Cerebellar cortex (tissue), 1 donor: ENCODE measurements around the gene FCN3.
"Not testable (repeated sequence)": the region's sequence is repeated elsewhere in the genome, so short reads cannot be mapped to it uniquely, and the experiment has no call there.

Experiments
- DNase-seq: peaks from one replicate; pipeline ENCODE4 v3.0.0-alpha.2; 2015; ENCODE audit warnings: low spot score

The FCN3 gene

GRCh38 chr1:27374362-27375086 lies at the start of gene FCN3:
FCN3 (minus strand) TSS chr1:27374824; CDS start chr1:27374818, 6 bp downstream.
- DNase-seq, result no peak

- no peak for DNase-seq
Measured at GRCh38 chr1:27423709-27424108, 49.1 kb upstream of the FCN3 start.

GRCh38 chr1:27418326-27419185 lies 43.9 kb upstream of the FCN3 start:
- DNase-seq, result no peak

DNA sequence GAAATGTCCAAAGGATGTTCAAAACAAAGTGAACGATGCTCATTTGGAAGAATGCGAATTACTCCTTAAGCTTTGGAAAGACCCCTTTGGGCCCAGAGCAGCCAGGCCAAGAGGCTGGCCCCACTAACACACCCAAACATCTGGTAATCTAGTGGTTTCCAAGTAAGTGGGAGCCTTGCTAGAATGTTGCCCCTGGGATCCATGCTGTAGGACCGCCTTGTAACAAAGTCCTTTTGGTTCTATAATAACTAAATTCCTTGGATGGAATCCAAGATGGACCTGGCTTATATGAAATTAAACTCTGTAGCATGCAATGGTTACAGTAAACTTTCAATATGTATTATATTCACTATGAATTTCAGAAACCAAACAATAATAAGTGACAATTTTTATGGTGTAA lies 43.1 kb upstream of the FCN3 start:
- no peak for DNase-seq

- peak; percentile 65 for DNase-seq
Measured at GRCh38 chr1:27416387-27417111, 41.9 kb upstream of the FCN3 start.

DNA sequence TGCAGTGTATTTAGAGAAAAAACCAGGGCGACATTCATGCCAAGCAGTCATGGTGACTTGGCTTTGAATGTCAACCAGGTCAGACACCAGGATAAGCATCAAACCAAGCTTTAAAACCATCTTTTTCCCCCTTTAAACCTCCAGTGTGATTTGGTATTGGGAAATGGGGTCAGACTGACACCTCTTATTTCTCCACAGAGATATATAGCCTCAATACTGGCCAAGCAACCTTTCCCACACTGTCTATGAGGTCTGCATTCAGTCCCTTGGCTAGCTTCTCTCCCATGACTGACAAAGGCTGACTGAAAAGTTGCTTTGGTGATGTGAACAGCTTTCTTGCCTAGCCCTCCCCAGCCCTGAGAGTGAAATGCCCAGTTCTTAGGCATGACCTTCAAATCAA lies 39.5 kb upstream of the FCN3 start:
- DNase-seq, result no peak

DNA sequence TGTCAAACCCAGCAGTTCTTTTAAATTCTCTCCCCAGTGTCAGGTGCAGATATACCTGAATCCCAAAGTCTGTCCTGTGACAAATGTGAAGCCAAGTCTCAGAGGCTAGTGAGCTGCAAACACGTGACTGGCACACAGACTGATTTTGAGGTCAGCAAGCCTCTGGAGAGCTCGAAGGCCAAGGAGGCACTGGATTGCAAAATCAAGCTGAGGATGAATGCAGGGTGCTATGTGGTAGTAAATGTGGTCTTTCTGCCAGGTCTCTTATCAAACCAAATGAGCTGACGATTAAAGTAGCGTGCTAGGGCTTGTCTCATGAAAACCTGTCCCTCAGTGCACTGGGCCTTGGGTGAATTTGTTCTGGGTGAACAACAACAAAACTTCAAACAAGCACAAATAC lies 38.4 kb upstream of the FCN3 start:
- DNase-seq, result no peak

DNA sequence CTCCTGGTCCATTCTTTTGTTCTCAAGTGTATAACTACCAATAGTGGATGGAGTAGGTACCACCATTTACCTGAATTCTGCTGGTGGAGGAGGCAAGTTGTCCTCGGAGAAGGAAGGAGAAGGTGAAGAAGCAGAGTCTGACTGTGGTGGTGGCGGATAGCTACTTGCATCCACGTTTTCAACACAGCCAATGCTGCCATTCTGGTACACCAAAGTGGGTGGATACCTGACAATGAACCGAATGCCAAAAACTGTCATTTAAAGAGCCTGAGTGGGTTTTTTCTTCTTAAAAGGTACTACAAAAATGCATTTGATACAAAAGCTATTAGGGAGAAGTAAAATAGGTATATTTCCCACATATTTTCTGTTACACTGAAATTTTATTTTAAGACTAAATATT lies 37.9 kb upstream of the FCN3 start:
- no peak for DNase-seq

GRCh38 chr1:27410709-27411108 lies 36.1 kb upstream of the FCN3 start:
- DNase-seq, result no peak

DNA sequence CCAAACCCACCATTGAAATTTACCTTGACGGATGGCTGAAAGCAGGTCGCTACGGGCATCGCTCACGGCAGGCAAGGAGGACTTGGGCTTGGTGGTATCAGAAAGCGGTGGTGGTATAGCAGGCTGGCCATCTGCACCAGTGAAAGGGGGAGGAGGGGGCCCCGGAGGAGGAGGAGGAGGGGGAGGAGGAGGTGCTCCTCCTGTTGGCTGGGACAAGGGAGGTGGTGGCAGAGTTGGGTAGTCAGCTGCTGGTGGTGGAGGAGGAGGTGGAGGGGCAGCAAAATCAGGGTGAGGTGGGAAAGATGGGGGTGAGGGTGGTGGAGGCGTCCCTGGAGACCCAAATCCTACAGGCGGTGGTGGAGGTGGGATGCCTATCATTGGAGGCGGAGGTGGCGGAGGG lies 35.0 kb upstream of the FCN3 start:
- DNase-seq, result no peak

DNA sequence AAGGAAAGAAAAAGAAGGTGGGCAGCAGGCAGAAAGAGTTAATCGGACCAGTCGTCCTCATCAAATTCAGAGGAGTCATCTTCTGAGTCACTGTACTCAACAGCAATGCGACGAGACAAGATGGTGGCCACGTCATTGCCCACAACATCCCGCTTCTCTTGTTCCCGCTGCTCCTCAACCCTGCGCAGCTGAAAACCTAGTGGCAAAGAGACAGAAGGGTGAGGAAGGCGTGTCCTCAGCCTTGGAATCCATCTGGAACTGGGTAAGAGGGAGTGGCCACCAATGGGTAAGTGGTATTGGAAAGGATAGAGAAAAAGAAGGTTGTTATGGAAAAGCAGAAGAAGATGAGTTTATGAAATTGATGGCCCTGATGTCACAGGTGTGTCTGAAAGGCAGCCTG lies 33.5 kb upstream of the FCN3 start:
- no peak for DNase-seq

- not testable (repeated sequence) for DNase-seq
Measured at GRCh38 chr1:27406791-27407190, 32.2 kb upstream of the FCN3 start.

GRCh38 chr1:27406362-27406680 lies 31.7 kb upstream of the FCN3 start:
- no peak for DNase-seq

GRCh38 chr1:27405598-27406361 lies 31.2 kb upstream of the FCN3 start:
- not testable (repeated sequence) for DNase-seq

GRCh38 chr1:27405074-27405473 lies 30.4 kb upstream of the FCN3 start:
- no peak for DNase-seq

GRCh38 chr1:27403931-27404330 lies 29.3 kb upstream of the FCN3 start:
- no peak for DNase-seq

- peak; percentile 33 for DNase-seq
Measured at GRCh38 chr1:27403065-27403726, 28.6 kb upstream of the FCN3 start.

DNA sequence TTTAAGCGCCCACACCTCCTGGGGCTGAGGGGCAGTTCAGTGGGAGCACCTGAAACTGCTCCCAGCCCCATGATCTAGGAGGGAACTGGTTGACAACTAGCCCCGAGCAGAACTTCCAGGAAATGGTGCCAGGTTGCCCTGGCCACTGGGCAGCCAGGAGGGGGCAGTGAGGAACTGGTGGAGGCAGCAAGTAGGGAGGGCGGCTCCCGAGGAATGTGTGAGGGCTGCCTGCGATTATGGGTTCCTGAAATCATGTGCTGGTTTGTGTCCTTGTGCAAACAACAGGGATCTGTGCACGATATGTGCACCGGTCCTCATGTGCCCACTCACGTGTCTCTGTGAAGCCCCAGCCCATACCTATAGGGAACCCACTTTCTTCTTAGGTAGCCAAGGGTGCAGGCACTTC lies 27.7 kb upstream of the FCN3 start:
- DNase-seq, result peak; percentile 52

DNA sequence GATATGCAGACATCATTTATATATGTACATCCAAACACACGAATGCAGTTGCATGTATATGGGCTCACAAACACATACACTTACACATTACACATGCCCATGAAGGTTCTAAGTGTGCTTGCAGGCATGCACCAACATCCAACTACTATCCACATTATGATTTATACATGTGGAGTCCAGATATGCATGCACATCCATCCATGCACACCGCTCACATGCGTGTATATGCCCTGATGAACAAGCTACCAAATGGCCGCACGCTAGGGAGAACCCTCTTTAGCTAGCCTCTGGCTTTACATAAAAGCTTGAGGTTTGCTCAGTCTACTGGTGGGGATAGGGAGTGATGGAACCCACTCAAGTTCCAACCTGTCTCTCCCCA lies 26.3 kb upstream of the FCN3 start:
- DNase-seq, result no peak

DNA sequence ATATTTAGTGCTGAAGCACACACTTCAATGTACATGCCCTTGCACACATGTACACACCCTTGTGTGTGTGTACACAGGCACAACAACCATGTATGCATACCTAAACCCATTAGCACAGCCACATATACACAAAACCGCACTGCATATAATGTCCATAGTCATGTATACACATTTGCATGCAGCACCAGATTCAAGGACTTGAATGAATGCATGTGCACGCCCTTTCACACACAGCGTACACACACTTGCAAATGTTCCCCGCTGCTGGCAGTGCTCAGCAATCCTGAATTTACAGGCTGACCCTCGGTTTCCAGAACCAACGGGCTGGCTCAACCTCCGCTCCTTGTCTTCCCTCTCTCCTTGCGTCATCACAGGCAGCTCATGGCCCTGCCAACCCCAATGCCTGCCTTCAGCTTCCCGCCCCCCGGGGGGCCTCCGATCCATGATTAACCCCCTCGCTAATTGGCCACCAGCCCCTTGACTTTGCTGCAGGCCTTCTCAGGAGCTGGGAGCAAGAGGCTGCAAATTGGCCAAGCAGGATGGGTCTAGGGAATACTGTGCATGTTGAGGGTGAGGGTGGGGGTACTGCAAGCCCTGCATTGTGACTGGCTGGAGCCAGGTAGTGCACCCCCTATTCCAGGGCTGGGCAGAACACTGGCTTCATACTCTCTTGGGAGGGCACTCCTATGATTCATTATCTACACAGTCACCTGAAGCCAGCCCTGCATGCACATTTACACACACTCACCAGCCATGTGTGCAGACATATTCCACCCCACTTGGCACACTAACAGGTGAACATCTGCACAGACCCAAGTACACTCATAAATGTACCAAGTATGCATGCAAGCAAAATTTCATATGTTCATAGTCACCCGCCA lies 25.7 kb upstream of the FCN3 start:
- DNase-seq, result no peak
